HFF-Myc (cell line): Measurements from ENCODE around the gene DLG2.

ENCODE experiments used
- DNase-seq: peaks from one replicate; pipeline ENCODE4 v3.0.0-alpha.2; 2011; ENCODE audit warnings: low read depth; ENCODE audit errors: extremely low read depth
- H3K4me3 ChIP-seq: replicated peaks from 2 replicates; pipeline ENCODE4 v1.5.1; 2011; ENCODE audit warnings: low read depth, mild to moderate bottlenecking, control low read depth, low read length
- CTCF ChIP-seq: IDR thresholded peaks from 2 replicates; pipeline ENCODE4 v1.5.1; 2012; ENCODE audit warnings: mild to moderate bottlenecking, low read depth, low read length, control low read depth; ENCODE audit errors: missing control alignments

DLG2 gene

GRCh38 chr11:84522331-84522730 is 1104.8 kb downstream of the DLG2 start:
- no peak for DNase-seq
- TF ChIP-seq CTCF = no peak
- no peak overlapping the region for H3K4me3 ChIP-seq

GRCh38 chr11:84518631-84519183 is 1108.4 kb downstream of the DLG2 start:
- no peak for TF ChIP-seq CTCF
- H3K4me3 ChIP-seq = no peak overlapping the region
- DNase-seq = no peak

GRCh38 chr11:84514436-84514835 is 1112.7 kb downstream of the DLG2 start:
- H3K4me3 ChIP-seq = no peak overlapping the region
- no peak for TF ChIP-seq CTCF
- no peak for DNase-seq

GRCh38 chr11:84503503-84503902 is 1123.6 kb downstream of the DLG2 start:
- H3K4me3 ChIP-seq = no peak overlapping the region
- no peak for DNase-seq
- no peak for TF ChIP-seq CTCF

GRCh38 chr11:84501750-84502149 is 1125.4 kb downstream of the DLG2 start:
- TF ChIP-seq CTCF = no peak
- no peak overlapping the region for H3K4me3 ChIP-seq
- DNase-seq = no peak

GRCh38 chr11:84497981-84498411 is 1129.1 kb downstream of the DLG2 start:
- H3K4me3 ChIP-seq = no peak overlapping the region
- no peak for TF ChIP-seq CTCF
- no peak for DNase-seq

GRCh38 chr11:84497181-84497580 is 1130.0 kb downstream of the DLG2 start:
- no peak for TF ChIP-seq CTCF
- no peak for DNase-seq
- no peak overlapping the region for H3K4me3 ChIP-seq
